Immature natural killer cell (primary cell): ENCODE measurements around the gene SFRP5. TPM values are rescaled to one million over a fixed set of nuclear protein-coding genes. Genes with fewer than 3 reads are reported as not detected.
A peak's percentile ranks its signal among the peaks of the same experiment; 100 is the strongest.

ENCODE experiments used
- DNase-seq, 3 donors: peaks; one replicate each; pipeline ENCODE4 v3.0.0; 2022; ENCODE audit warnings: mixed read lengths in 1 of 3
- H3K27ac Mint-ChIP-seq, 6 donors: one replicate each; pipeline ENCODE4 v1.8.0; 2020; ENCODE audit warnings: mixed read lengths in 6 of 6, mild to moderate bottlenecking in 5 of 6, inconsistent platforms in 4 of 6, moderate library complexity in 3 of 6
- H3K27me3 Mint-ChIP-seq, 3 donors: one replicate each; pipeline ENCODE4 v1.8.0; 2020 to 2021; ENCODE audit warnings: low read depth in 3 of 3, mild to moderate bottlenecking in 3 of 3, mixed read lengths in 3 of 3, moderate library complexity in 3 of 3, inconsistent platforms in 1 of 3
- H3K36me3 Mint-ChIP-seq, 3 donors: one replicate each; pipeline ENCODE4 v1.8.0; 2020; ENCODE audit warnings: mixed read lengths in 3 of 3, inconsistent platforms in 2 of 3, mild to moderate bottlenecking in 2 of 3
- H3K4me1 Mint-ChIP-seq, 2 donors: one replicate each; pipeline ENCODE4 v1.8.0; 2020; ENCODE audit warnings: inconsistent platforms in 2 of 2, mild to moderate bottlenecking in 2 of 2, mixed read lengths in 2 of 2, moderate library complexity in 1 of 2
- H3K4me3 Mint-ChIP-seq, 5 donors: one replicate each; pipeline ENCODE4 v1.8.0; 2020; ENCODE audit warnings: mild to moderate bottlenecking in 5 of 5, mixed read lengths in 5 of 5, inconsistent platforms in 3 of 5, moderate library complexity in 3 of 5
- H3K9me3 Mint-ChIP-seq, 6 donors: one replicate each; pipeline ENCODE4 v1.8.0; 2020; ENCODE audit warnings: mild to moderate bottlenecking in 6 of 6, mixed read lengths in 6 of 6, inconsistent platforms in 4 of 6, moderate library complexity in 3 of 6
- polyA plus RNA-seq, 3 donors: library from polyadenylated mRNA; unstranded; fragments of 300-500 nt; fragmentation: Illumina TruSeq; gene quantifications; one replicate each; pipeline ENCODE4 v1.2.3, GENCODE V29; 2021

SFRP5 gene, protein sequence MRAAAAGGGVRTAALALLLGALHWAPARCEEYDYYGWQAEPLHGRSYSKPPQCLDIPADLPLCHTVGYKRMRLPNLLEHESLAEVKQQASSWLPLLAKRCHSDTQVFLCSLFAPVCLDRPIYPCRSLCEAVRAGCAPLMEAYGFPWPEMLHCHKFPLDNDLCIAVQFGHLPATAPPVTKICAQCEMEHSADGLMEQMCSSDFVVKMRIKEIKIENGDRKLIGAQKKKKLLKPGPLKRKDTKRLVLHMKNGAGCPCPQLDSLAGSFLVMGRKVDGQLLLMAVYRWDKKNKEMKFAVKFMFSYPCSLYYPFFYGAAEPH
- not detected for polyA plus RNA-seq

DNA sequence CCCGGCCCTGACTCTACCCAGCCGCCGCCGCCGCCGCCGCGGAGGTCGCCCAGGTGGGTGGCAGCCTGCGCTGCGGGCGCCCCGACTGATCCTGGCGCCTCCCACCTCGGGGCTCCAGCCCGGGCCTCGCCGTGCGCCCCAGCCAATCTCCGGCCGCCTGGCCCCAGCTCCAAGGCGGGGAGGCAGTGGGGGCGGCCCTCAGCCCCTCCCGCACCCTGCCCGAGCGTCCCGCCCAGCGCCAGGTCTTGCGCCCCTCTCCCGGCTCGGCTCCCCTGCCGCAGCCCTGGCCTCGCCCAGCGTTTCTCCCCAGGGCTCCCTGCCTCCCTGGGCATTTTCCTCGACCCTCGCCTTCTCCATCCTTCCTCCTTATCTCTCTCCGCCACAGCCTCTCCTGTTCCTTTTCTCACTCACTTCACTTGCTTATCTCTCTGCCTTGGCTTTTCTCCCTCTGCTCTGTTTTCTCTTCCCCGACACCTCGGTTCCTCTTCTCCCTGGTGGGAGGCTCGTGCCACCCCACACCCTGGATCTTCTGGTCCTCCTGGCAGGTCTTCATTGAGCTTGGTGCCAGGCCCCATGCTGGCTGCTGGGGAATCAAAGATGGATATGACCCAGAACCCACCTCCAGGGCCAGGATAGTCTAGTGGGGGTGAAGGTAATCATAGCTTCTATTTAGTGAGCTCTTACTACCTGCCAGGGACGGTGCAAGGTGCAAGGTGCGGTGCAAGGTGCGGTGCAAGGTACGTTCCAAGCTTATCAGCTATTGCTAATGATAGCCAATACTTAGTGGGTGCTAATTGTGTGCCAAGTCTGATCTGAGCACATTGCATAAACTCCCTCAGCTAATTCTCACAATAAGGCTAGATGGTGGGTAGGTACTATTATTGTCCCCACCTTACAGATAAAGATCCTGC, at the start of gene SFRP5:
Gene SFRP5 (minus strand): TSS at position 87 of the 911 bp plus-strand sequence. CDS start 166 bp downstream, outside the sequence.
- no peaks in the 10 kb centered on the region for H3K9me3 Mint-ChIP-seq
- no peak for DNase-seq
- no peak within 1 kb of the TSS for H3K27ac Mint-ChIP-seq
- H3K36me3 Mint-ChIP-seq = peaks cover 3 to 10% (median 8%) of the 10 kb centered on the region in 3 donors
- peak within 1 kb of the TSS in 2 of 5 donors; percentile 5 to 58 for H3K4me3 Mint-ChIP-seq
- peaks cover 5 to 6% of the 10 kb centered on the region in 2 donors for H3K4me1 Mint-ChIP-seq
- H3K27me3 Mint-ChIP-seq = peaks cover 8 to 20% (median 8%) of the 10 kb centered on the region in 3 donors

DNA sequence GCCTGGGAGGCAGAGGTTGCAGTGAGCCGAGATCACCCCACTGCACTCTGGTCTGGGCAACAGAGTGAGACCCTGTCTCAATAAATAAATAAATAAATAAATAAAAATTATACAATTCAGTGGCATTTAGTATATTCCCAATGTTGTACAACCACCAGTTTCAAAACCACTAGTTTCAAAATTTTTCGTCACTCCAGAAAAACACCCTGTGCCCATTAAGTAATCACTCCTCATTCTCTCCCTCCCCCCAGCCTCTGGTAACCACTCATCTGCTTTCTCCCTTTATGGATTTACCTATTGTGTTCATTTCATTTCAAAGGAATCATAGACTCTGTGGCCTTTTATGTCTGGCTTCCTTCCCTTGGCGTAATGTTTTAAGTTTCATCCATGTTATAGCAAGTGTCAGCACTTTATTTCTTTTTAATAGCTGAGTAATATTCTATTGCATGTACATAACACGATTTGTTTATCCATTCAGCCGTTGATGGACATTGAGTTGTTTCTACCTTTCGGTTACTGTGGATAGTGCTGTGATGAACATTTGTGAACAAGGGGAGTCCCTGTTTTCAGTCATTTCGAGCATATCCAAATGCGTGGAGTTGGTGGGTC, 48.4 kb upstream of the SFRP5 start:
- Mint-ChIP-seq H3K4me1 (no peaks in the 10 kb centered on the region), H3K27ac (no peak overlapping the region), H3K36me3 (peaks cover 0 to 6% (median 0%) of the 10 kb centered on the region in 3 donors), H3K27me3 (peaks cover 2 to 6% (median 2%) of the 10 kb centered on the region in 3 donors), H3K4me3 (no peak overlapping the region), H3K9me3 (no peaks in the 10 kb centered on the region)
- no peak for DNase-seq

DNA sequence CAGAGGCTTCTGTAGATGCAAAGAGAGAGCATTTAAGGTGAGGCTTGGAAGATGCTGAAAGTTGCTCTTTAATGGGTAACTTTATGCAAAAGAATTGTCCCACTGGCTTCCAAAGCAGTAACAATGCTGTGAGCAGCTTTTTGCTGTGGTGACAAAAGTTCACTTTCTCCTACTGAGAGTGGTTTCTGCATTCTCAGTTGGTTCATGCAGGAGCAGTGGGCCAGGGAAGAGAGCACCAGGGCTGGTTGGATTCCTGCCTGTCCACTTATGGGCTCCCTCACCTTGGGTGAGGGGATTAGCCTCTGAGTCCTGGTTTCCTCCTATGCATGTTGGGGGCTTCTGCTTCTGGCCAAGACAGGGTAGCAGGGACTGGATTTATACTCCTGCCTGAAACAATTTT, 46.8 kb upstream of the SFRP5 start:
- H3K9me3 Mint-ChIP-seq = no peaks in the 10 kb centered on the region

DNA sequence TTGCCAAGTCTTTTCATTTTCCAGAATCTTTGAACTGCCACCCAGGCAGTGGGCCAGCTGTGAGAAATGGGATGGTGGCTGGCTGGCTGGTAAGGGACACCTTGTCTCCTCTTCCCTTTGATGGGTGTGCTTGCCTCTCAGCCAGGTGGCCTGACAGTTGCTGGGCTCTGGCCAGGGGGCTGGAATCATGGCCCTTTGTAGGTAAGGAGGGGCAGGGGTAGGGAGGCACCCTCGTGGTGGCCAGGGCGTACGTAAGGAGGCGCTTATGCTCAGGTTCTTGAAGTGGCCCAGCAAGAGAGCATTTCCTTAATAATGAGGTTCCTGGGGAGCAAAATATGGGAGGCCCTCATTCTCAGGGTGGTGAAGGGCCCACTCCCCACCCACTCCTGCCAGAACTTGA, 44.8 kb upstream of the SFRP5 start:
- no peak overlapping the region for H3K27ac Mint-ChIP-seq
- peaks cover 0 to 4% (median 0%) of the 10 kb centered on the region in 3 donors for H3K36me3 Mint-ChIP-seq
- DNase-seq = no peak
- H3K27me3 Mint-ChIP-seq = peaks cover 2 to 7% (median 4%) of the 10 kb centered on the region in 3 donors
- H3K4me1 Mint-ChIP-seq = no peaks in the 10 kb centered on the region
- H3K4me3 Mint-ChIP-seq = no peak overlapping the region
- no peaks in the 10 kb centered on the region for H3K9me3 Mint-ChIP-seq

More for the DNA sequence above, 46.8 kb upstream of the SFRP5 start:
- no peak for DNase-seq
- Mint-ChIP-seq H3K27me3 (peaks cover 2 to 9% (median 3%) of the 10 kb centered on the region in 3 donors), H3K4me3 (no peak overlapping the region), H3K4me1 (no peaks in the 10 kb centered on the region), H3K36me3 (peaks cover 0 to 4% (median 0%) of the 10 kb centered on the region in 3 donors), H3K27ac (no peak overlapping the region)

DNA sequence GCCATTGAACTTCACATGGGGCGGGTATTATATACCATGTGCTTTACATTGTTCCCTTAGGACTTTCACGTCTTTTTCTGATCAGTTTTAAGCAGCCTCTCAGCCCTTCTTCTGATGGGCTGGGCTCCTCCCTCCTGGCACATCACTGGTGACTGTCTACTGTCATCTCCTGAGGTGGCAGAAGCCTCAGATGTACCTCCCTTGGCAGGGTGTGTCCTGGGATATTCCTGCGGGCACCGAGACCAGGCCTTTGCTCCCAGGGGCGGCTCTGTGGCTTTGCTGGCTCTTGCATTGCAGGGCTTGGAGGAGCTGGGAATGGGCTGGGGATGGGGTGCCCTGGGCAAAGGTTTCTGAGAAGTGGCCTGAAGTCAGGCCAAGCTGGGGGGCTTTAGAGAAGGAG, 43.2 kb upstream of the SFRP5 start:
- Mint-ChIP-seq H3K9me3 (no peaks in the 10 kb centered on the region), H3K27ac (no peak overlapping the region), H3K36me3 (peaks cover 0 to 4% (median 0%) of the 10 kb centered on the region in 3 donors), H3K4me1 (no peaks in the 10 kb centered on the region), H3K27me3 (peaks cover 2 to 5% (median 4%) of the 10 kb centered on the region in 3 donors), H3K4me3 (no peak overlapping the region)
- no peak for DNase-seq

DNA sequence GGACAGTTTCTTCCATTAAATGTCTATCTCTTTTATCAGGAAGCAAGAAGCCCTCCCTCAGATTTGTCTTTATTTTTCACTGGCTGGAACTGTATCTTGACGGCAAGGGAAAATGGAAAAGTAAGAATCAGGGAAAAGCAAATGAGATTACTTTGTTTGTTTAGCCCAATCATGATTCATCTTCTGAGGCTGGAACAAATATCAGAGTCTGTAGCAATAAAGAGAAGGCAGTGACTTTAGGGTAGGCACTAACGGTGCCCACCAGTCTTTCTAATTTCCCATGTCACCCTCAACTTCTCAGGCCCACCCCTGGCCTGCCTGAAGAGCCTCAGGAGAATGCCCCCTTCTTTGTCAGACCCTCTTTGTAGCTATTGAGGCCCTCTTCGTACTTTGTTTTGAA, 41.5 kb upstream of the SFRP5 start:
- H3K27me3 Mint-ChIP-seq = peaks cover 1 to 5% (median 4%) of the 10 kb centered on the region in 3 donors
- DNase-seq = no peak
- no peaks in the 10 kb centered on the region for H3K36me3 Mint-ChIP-seq
- H3K4me3 Mint-ChIP-seq = no peak overlapping the region
- no peaks in the 10 kb centered on the region for H3K9me3 Mint-ChIP-seq
- H3K4me1 Mint-ChIP-seq = no peaks in the 10 kb centered on the region
- H3K27ac Mint-ChIP-seq = no peak overlapping the region

DNA sequence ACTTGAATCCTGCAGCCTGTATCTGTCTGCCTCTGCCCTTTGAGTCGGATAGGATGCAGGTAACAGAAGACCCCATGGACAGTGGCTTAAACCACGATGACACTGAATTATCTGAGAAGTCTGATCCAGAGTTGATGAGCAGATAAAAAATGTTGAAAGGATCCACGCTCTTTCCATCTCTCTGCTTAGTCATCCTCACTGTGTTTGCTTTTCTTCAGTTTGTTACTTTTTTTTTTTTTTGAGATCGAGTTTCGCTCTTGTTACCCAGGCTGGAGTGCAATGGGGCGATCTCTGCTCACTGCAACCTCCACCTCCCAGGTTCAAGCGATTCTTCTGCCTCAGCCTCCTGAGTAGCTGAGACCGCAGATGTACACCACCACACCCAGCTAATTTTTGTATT, 40.9 kb upstream of the SFRP5 start:
- Mint-ChIP-seq H3K4me3 (no peak overlapping the region), H3K4me1 (no peaks in the 10 kb centered on the region), H3K9me3 (no peaks in the 10 kb centered on the region), H3K27me3 (peaks cover 1 to 5% (median 3%) of the 10 kb centered on the region in 3 donors), H3K27ac (no peak overlapping the region), H3K36me3 (no peaks in the 10 kb centered on the region)
- DNase-seq = no peak

DNA sequence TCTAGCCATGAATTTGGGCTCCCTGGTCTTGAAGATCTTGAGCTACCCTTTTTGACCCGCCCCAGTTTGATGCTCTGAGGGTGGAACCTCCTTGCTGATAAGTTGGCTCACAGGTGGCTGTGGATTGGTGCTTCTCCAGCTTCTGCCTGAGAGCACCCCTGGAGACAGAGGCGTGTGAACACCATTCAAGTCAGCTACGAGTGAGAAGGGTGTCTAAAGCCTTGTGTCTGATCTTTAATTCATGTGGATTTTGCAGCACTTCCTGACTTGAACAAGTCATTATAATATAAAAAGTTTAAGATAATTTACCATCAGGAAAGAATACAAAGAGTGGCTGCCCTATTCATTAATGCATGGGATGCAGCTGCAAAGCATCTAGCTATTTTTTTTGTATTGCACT, 40.2 kb upstream of the SFRP5 start:
- no peak overlapping the region for H3K27ac Mint-ChIP-seq
- no peaks in the 10 kb centered on the region for H3K4me1 Mint-ChIP-seq
- no peaks in the 10 kb centered on the region for H3K9me3 Mint-ChIP-seq
- H3K4me3 Mint-ChIP-seq = no peak overlapping the region
- peaks cover 1 to 7% (median 3%) of the 10 kb centered on the region in 3 donors for H3K27me3 Mint-ChIP-seq
- H3K36me3 Mint-ChIP-seq = no peaks in the 10 kb centered on the region
- DNase-seq = no peak

DNA sequence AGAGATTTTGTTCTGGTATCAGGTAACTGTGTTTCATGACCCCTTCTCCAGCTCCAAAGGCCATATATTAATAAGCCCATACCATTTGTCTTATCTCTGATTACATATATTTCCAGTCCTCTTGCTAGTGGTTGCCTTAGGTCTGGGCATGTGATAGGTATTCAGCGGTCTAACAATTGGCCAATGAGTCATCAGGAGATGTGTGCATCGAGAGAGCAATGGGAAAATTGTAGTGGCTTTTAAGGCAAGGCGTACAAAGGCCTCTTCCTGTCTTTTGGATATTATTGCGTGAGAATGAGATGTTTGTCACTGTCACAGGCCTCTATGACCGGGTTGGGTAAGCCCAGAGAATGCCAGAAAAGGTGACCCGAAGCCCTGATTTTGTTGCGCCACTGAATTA, 38.6 kb upstream of the SFRP5 start:
- no peak overlapping the region for H3K27ac Mint-ChIP-seq

DNA sequence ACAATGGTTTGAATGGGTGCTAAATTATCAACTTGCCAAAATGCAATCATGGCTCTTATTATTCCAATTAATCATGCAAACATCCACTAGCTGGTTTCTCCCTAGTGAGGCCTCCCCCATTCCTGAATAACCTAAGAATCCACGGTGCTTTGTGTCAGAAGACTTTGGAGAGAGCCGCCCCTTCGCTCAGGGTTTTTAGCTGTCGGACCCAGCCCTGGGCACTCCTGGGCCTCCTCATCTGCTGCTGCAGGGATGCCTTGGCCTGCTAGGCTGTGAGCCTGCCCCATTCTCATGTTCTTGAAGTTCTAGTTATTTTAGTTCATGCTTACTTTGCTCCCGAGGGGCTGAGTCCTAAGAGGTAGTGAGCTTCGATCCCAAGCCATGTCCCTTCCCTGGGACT, 34.1 kb upstream of the SFRP5 start:
- Mint-ChIP-seq H3K4me3 (no peak overlapping the region), H3K36me3 (no peaks in the 10 kb centered on the region), H3K9me3 (no peaks in the 10 kb centered on the region), H3K4me1 (no peaks in the 10 kb centered on the region), H3K27me3 (peaks cover 4 to 5% (median 4%) of the 10 kb centered on the region in 3 donors), H3K27ac (no peak overlapping the region)
- no peak for DNase-seq

More for the DNA sequence above, 38.6 kb upstream of the SFRP5 start:
- Mint-ChIP-seq H3K36me3 (no peaks in the 10 kb centered on the region), H3K4me3 (no peak overlapping the region), H3K4me1 (no peaks in the 10 kb centered on the region), H3K9me3 (no peaks in the 10 kb centered on the region), H3K27me3 (peaks cover 1 to 7% (median 3%) of the 10 kb centered on the region in 3 donors)
- no peak for DNase-seq

DNA sequence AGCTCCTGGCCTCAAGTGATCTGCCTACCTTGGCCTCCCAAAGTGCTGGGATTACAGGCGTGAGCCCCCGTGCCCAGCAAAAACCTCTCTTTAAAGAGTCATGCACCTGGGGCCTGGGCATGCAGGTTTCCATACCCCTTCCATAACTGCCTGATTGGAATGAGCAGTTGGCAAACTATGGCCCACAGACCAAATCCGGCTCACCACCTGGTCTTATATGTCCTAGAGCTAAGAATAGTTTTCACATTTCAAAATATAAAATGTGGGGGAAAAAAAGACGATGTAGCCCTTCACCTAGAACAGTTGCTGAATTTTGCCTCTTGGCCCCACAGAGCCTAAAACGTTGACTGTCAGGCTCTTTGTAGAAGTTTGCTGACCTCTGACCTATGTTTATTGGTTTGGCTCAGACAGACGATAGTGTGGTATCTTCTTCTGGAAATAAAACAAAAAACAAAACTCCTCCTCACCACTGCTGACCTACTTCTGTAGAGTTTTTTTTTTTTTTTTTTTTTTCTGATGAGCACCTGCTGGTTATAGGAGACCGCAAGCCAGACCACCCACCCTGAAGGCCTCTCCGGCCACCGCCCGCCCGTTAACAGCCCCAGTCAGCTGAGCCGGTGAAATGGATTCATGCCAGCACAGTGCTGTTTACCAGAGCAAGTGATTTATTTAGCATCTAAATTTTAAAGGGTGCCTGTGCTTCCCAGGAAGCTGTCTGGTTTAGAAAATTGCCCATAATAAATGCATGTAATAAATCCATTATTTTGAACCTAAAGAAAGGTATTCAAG, 33.5 kb upstream of the SFRP5 start:
- Mint-ChIP-seq H3K4me1 (no peaks in the 10 kb centered on the region), H3K36me3 (no peaks in the 10 kb centered on the region), H3K4me3 (no peak overlapping the region), H3K27ac (no peak overlapping the region), H3K27me3 (peaks cover 4 to 5% (median 4%) of the 10 kb centered on the region in 3 donors), H3K9me3 (no peaks in the 10 kb centered on the region)
- DNase-seq = no peak

DNA sequence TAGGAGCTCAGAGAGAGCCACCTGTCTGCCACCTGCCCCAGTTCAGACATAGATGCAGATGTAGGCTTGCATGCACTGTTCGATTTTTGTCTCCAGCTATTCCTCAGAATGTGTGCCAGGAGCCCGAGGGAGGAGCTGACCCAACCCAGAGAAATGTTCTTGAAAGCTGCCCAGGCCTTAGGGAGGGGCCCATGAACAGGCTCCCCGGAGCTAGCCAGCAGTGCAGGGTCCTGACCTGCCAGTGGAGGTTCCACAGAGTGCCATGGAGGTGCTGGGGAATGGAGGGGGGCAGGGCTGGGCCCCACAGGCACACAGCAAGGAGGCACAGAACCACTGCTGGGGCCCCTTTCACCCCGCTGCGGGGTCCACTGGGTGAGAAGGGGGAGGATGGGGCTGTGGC, 29.6 kb upstream of the SFRP5 start:
- H3K9me3 Mint-ChIP-seq = peaks cover 0 to 14% (median 8%) of the 10 kb centered on the region in 6 donors
- H3K36me3 Mint-ChIP-seq = peaks cover 5 to 6% (median 5%) of the 10 kb centered on the region in 3 donors
- H3K4me3 Mint-ChIP-seq = no peak overlapping the region
- DNase-seq = no peak
- H3K27ac Mint-ChIP-seq = no peak overlapping the region
- H3K27me3 Mint-ChIP-seq = peaks cover 2 to 13% (median 4%) of the 10 kb centered on the region in 3 donors
- H3K4me1 Mint-ChIP-seq = peaks cover 15 to 23% of the 10 kb centered on the region in 2 donors

DNA sequence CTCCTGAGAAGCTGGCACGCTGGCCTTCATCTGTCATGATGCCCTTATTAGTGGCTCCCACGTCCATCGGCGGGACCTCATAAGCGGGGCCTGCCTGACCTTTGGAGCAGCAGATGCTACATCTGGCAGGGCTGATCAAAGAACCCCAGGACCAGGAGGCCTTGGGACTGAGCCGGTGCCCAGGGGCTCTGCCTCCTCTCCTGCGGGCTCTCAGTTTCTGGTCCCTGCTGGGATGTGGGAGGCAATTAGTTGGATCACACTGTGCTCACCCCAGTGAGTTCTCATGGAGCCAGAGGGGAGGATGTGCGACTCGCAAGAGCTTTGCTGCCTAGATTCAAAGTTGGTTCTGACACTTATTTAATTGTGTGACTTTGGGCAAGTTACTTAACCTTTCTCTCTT, 28.7 kb upstream of the SFRP5 start:
- DNase-seq = no peak
- Mint-ChIP-seq H3K36me3 (peaks cover 5 to 9% (median 5%) of the 10 kb centered on the region in 3 donors), H3K4me1 (peaks cover 23 to 32% of the 10 kb centered on the region in 2 donors), H3K27me3 (peaks cover 2 to 13% (median 5%) of the 10 kb centered on the region in 3 donors), H3K9me3 (peaks cover 0 to 14% (median 8%) of the 10 kb centered on the region in 6 donors), H3K4me3 (no peak overlapping the region), H3K27ac (no peak overlapping the region)
